Peyer's patch (tissue), 4 donors: ENCODE measurements around the gene ELMO1. TPM values are rescaled to one million over a fixed set of nuclear protein-coding genes. Genes with fewer than 3 reads are reported as not detected.

Source experiments
- DNase-seq, 3 donors: peaks; one replicate each; pipeline ENCODE4 v3.0.0-alpha.2; 2017 to 2019
- H3K27ac ChIP-seq, 4 donors: fragments of 200-600 bp; sonication (generic); one replicate each; pipeline ENCODE4 v1.5.1; 2016 to 2019
- H3K27me3 ChIP-seq, 2 donors: fragments of 200-600 bp; sonication (generic); one replicate each; pipeline ENCODE4 v1.5.1; 2019
- H3K36me3 ChIP-seq, 3 donors: fragments of 200-600 bp; sonication (generic); one replicate each; pipeline ENCODE4 v1.5.1; 2016 to 2019
- H3K4me1 ChIP-seq, 4 donors: fragments of 200-600 bp; sonication (generic); one replicate each; pipeline ENCODE4 v1.5.1; 2016 to 2019
- H3K4me3 ChIP-seq, 4 donors: fragments of 200-600 bp; sonication (generic); 1 replicate in 3 of 4; 2 replicates in 1 of 4; pipeline ENCODE4 v1.5.1; 2016 to 2019; ENCODE audit warnings: mild to moderate bottlenecking in 1 of 4
- H3K9me3 ChIP-seq, 4 donors: fragments of 200-600 bp; sonication (generic); one replicate each; pipeline ENCODE4 v1.5.1; 2016 to 2019; ENCODE audit warnings: mild to moderate bottlenecking in 1 of 4
- CTCF ChIP-seq, 6 experiments: fragments of 450-650 bp in 4 of 6; fragments of 200-600 bp in 2 of 6; sonication (generic) in 1 of 6; IDR thresholded peaks; one replicate each; pipeline ENCODE4 v1.5.1; 2017 to 2019; ENCODE audit warnings: antibody characterized with exemption in 6 of 6, mild to moderate bottlenecking in 3 of 6, moderate library complexity in 1 of 6
- POLR2A ChIP-seq, 2 donors: fragments of 450-650 bp; IDR thresholded peaks; one replicate each; pipeline ENCODE4 v1.5.1; 2017; ENCODE audit warnings: antibody characterized with exemption in 2 of 2, mild to moderate bottlenecking in 2 of 2, moderate library complexity in 2 of 2
- total RNA-seq, 4 donors: library from RNA; depleted of rRNA; stranded (reverse); fragments of >200 nt; gene quantifications; one replicate each; pipeline ENCODE4 v1.1.0, GENCODE V29; 2016

ELMO1 gene
- total RNA-seq, 4 donors from 2014 or later, result 43.1 to 381 (median 72.2) TPM

GRCh38 chr7:37379546-37380277 is 69.0 kb downstream of the ELMO1 start:
- Histone ChIP-seq H3K27me3 (no peaks in the 10 kb centered on the region), H3K9me3 (peaks cover 0 to 5% (median 0%) of the 10 kb centered on the region in 4 donors), H3K4me1 (no peaks in the 10 kb centered on the region), H3K36me3 (no peaks in the 10 kb centered on the region), H3K27ac (no peak overlapping the region), H3K4me3 (no peak overlapping the region)
- DNase-seq, result no peak
- TF ChIP-seq CTCF (IDR thresholded peaks at IDR 0.05) (no peak), POLR2A (IDR thresholded peaks at IDR 0.05) (no peak)

GRCh38 chr7:37377231-37377630 is 71.4 kb downstream of the ELMO1 start:
- TF ChIP-seq CTCF (IDR thresholded peaks at IDR 0.05), result no peak
- TF ChIP-seq POLR2A (IDR thresholded peaks at IDR 0.05), result no peak
- no peaks in the 10 kb centered on the region for H3K4me1 ChIP-seq
- H3K27me3 ChIP-seq, result no peaks in the 10 kb centered on the region
- no peak for DNase-seq
- no peak overlapping the region for H3K27ac ChIP-seq
- no peaks in the 10 kb centered on the region for H3K36me3 ChIP-seq
- peaks cover 0 to 5% (median 0%) of the 10 kb centered on the region in 4 donors for H3K9me3 ChIP-seq
- H3K4me3 ChIP-seq, result no peak overlapping the region

- TF ChIP-seq CTCF (IDR thresholded peaks at IDR 0.05), result no peak
- TF ChIP-seq POLR2A (IDR thresholded peaks at IDR 0.05), result no peak
- Histone ChIP-seq H3K9me3 (peaks cover 0 to 5% (median 0%) of the 10 kb centered on the region in 4 donors), H3K4me1 (no peaks in the 10 kb centered on the region), H3K4me3 (no peak overlapping the region), H3K36me3 (no peaks in the 10 kb centered on the region), H3K27me3 (no peaks in the 10 kb centered on the region), H3K27ac (no peak overlapping the region)
- no peak for DNase-seq
Measured at GRCh38 chr7:37376386-37376785, 72.3 kb downstream of the ELMO1 start.

GRCh38 chr7:37372750-37373149 is 75.9 kb downstream of the ELMO1 start:
- Histone ChIP-seq H3K27ac (no peak overlapping the region), H3K27me3 (no peaks in the 10 kb centered on the region), H3K9me3 (peaks cover 0 to 5% (median 0%) of the 10 kb centered on the region in 4 donors), H3K4me1 (no peaks in the 10 kb centered on the region), H3K4me3 (no peak overlapping the region), H3K36me3 (no peaks in the 10 kb centered on the region)
- no peak for TF ChIP-seq CTCF (IDR thresholded peaks at IDR 0.05)
- TF ChIP-seq POLR2A (IDR thresholded peaks at IDR 0.05), result no peak
- no peak for DNase-seq

- no peak overlapping the region for H3K27ac ChIP-seq
Measured at GRCh38 chr7:37371755-37372154, 76.9 kb downstream of the ELMO1 start.

More at GRCh38 chr7:37371755-37372154, 76.9 kb downstream of the ELMO1 start:
- Histone ChIP-seq H3K9me3 (peaks cover 0 to 5% (median 0%) of the 10 kb centered on the region in 4 donors), H3K4me1 (no peaks in the 10 kb centered on the region), H3K27me3 (no peaks in the 10 kb centered on the region), H3K36me3 (no peaks in the 10 kb centered on the region), H3K4me3 (no peak overlapping the region)
- no peak for DNase-seq
- TF ChIP-seq POLR2A (IDR thresholded peaks at IDR 0.05) (no peak), CTCF (IDR thresholded peaks at IDR 0.05) (no peak)
